ENCODE measurements around the gene VPS37C. TPM values are rescaled to one million over a fixed set of nuclear protein-coding genes. Genes with fewer than 3 reads are reported as not detected.

Gene VPS37C
- total and polyA plus RNA-seq, 10 of the 15 experiments (the other 5 are each of a cell fraction or from before 2014, with no cell fraction given) = 0.39 to 16.5 (median 7.8) TPM

DNA sequence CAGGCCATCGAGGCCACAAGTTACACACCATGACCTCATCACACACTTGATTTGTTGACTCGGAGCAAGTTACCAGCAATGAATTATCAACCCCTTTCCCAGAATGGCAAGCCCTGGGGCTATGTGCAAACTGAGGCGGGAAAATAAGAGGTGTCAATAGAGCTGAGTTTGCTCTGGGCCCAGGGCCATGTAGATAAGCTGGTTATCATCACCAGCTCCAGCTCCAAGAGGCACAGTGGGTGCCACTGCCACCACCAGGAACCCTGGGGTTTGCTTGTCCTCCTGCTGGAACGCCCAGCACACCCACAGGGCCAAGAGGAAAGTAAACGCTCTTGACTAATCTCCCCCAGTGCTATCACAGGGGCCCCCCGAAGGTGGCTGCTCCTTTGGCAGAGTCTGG is 13.0 kb upstream of the VPS37C start:
- POLR2A ChIA-PET = interaction anchor here (0.6 kb wide), 1 partner anchor 260 kb away, joined by 3 read pairs; the partner anchor contains the start of gene TMEM109

More for the DNA sequence above, 13.0 kb upstream of the VPS37C start:
- Histone ChIP-seq H3K4me3 (no peak overlapping the region), H3K36me3 (ENCODE audit: control insufficient read depth in 2 of 2, insufficient read depth in 2 of 2, low read length in 1 of 2) (no peaks in the 10 kb centered on the region), H3K9me3 (replicated peaks; ENCODE audit: control insufficient read depth, insufficient read depth, low read length) (peaks cover 2% of the 10 kb centered on the region; the same call in 2 of the 3 replicates), H3K27ac (ENCODE audit: control insufficient read depth, insufficient read depth) (no peak overlapping the region), H3K27me3 (replicated peaks in 1 of 2; ENCODE audit: control insufficient read depth in 2 of 2, insufficient read depth in 2 of 2, low read length in 1 of 2) (no peaks in the 10 kb centered on the region; a peak in 1 of 4 replicates), H4K20me1 (ENCODE audit: control insufficient read depth, insufficient read depth) (no peaks in the 10 kb centered on the region), H3K9ac (ENCODE audit: control insufficient read depth, insufficient read depth, low read length) (no peak overlapping the region), H3K4me2 (ENCODE audit: control insufficient read depth, insufficient read depth) (no peak overlapping the region), H3K79me2 (ENCODE audit: control insufficient read depth, insufficient read depth, low read length) (no peaks in the 10 kb centered on the region), H3K4me1 (ENCODE audit: control insufficient read depth, insufficient read depth, low read length) (no peaks in the 10 kb centered on the region), H2AFZ (ENCODE audit: control insufficient read depth, low read depth, low read length) (no peak overlapping the region)
- ATAC-seq = no peak
- ChIA-PET SMC1A (ENCODE audit: uncharacterized antibody, unreplicated experiment) (interaction anchor here (1.1 to 1.5 kb wide), 3 partner anchors 8 to 342 kb away, joined by 4 to 5 read pairs (median 4); no protein-coding TSS in a partner anchor), RAD21 (ENCODE audit: unreplicated experiment) (interaction anchor here (0.8 to 1.0 kb wide), 2 partner anchors 41 to 343 kb away, joined by 3 to 6 read pairs; no protein-coding TSS in a partner anchor), CTCF (interaction anchor here (0.7 to 5.7 kb wide), 5 partner anchors 13 to 343 kb away, joined by 3 to 35 read pairs (median 8); no protein-coding TSS in a partner anchor)
- in situ Hi-C loops (cut with MboI) (no loop called here), intact Hi-C loops (cut with micrococcal nuclease; ENCODE audit: unreplicated experiment) (no loop called here)
- no peak for DNase-seq (ENCODE audit: low read depth, low spot score)
- no peak for FAIRE-seq
- 31% methylated on average over 6 of the region's 6 CpGs for WGBS (ENCODE audit: insufficient coverage, insufficient replicate concordance, low lambda C conversion rate, missing lambda C conversion rate)
- TF ChIP-seq CBX3 (IDR thresholded peaks at IDR 0.05; ENCODE audit: borderline replicate concordance, low read depth) (no peak), TCF7 (IDR thresholded peaks at IDR 0.05; ENCODE audit: borderline replicate concordance) (no peak), ZNF24 (IDR thresholded peaks at IDR 0.05) (no peak), CEBPB (IDR thresholded peaks at IDR 0.05; ENCODE audit: borderline replicate concordance in 1 of 2, low read depth in 2 of 2, low read length in 2 of 2) (no peak), POU2F2 (IDR thresholded peaks at IDR 0.05; ENCODE audit: borderline replicate concordance, low read depth, low read length) (no peak), CREB1 (IDR thresholded peaks at IDR 0.05; ENCODE audit: low read depth) (no peak), JUNB (IDR thresholded peaks at IDR 0.05) (no peak), STAT1 (conservative IDR thresholded peaks at IDR 0.05) (no peak), FOXM1 (IDR thresholded peaks at IDR 0.05; ENCODE audit: low read depth, low read length) (no peak), ZSCAN29 (IDR thresholded peaks at IDR 0.05) (no peak), SMARCA5 (IDR thresholded peaks at IDR 0.05) (no peak), BRCA1 (IDR thresholded peaks at IDR 0.05; ENCODE audit: low read depth, low read length) (no peak), MTA3 (IDR thresholded peaks at IDR 0.05; ENCODE audit: borderline replicate concordance, low read length) (no peak)
- TF ChIP-seq, protein P1, sequence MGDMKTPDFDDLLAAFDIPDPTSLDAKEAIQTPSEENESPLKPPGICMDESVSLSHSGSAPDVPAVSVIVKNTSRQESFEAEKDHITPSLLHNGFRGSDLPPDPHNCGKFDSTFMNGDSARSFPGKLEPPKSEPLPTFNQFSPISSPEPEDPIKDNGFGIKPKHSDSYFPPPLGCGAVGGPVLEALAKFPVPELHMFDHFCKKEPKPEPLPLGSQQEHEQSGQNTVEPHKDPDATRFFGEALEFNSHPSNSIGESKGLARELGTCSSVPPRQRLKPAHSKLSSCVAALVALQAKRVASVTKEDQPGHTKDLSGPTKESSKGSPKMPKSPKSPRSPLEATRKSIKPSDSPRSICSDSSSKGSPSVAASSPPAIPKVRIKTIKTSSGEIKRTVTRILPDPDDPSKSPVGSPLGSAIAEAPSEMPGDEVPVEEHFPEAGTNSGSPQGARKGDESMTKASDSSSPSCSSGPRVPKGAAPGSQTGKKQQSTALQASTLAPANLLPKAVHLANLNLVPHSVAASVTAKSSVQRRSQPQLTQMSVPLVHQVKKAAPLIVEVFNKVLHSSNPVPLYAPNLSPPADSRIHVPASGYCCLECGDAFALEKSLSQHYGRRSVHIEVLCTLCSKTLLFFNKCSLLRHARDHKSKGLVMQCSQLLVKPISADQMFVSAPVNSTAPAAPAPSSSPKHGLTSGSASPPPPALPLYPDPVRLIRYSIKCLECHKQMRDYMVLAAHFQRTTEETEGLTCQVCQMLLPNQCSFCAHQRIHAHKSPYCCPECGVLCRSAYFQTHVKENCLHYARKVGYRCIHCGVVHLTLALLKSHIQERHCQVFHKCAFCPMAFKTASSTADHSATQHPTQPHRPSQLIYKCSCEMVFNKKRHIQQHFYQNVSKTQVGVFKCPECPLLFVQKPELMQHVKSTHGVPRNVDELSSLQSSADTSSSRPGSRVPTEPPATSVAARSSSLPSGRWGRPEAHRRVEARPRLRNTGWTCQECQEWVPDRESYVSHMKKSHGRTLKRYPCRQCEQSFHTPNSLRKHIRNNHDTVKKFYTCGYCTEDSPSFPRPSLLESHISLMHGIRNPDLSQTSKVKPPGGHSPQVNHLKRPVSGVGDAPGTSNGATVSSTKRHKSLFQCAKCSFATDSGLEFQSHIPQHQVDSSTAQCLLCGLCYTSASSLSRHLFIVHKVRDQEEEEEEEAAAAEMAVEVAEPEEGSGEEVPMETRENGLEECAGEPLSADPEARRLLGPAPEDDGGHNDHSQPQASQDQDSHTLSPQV (IDR thresholded peaks at IDR 0.05) = no peak
- TF ChIP-seq, protein P2, sequence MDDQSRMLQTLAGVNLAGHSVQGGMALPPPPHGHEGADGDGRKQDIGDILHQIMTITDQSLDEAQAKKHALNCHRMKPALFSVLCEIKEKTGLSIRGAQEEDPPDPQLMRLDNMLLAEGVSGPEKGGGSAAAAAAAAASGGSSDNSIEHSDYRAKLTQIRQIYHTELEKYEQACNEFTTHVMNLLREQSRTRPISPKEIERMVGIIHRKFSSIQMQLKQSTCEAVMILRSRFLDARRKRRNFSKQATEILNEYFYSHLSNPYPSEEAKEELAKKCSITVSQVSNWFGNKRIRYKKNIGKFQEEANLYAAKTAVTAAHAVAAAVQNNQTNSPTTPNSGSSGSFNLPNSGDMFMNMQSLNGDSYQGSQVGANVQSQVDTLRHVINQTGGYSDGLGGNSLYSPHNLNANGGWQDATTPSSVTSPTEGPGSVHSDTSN (IDR thresholded peaks at IDR 0.05; ENCODE audit: insufficient replicate concordance, low read depth, low read length) = no peak
- TF ChIP-seq, protein P3, sequence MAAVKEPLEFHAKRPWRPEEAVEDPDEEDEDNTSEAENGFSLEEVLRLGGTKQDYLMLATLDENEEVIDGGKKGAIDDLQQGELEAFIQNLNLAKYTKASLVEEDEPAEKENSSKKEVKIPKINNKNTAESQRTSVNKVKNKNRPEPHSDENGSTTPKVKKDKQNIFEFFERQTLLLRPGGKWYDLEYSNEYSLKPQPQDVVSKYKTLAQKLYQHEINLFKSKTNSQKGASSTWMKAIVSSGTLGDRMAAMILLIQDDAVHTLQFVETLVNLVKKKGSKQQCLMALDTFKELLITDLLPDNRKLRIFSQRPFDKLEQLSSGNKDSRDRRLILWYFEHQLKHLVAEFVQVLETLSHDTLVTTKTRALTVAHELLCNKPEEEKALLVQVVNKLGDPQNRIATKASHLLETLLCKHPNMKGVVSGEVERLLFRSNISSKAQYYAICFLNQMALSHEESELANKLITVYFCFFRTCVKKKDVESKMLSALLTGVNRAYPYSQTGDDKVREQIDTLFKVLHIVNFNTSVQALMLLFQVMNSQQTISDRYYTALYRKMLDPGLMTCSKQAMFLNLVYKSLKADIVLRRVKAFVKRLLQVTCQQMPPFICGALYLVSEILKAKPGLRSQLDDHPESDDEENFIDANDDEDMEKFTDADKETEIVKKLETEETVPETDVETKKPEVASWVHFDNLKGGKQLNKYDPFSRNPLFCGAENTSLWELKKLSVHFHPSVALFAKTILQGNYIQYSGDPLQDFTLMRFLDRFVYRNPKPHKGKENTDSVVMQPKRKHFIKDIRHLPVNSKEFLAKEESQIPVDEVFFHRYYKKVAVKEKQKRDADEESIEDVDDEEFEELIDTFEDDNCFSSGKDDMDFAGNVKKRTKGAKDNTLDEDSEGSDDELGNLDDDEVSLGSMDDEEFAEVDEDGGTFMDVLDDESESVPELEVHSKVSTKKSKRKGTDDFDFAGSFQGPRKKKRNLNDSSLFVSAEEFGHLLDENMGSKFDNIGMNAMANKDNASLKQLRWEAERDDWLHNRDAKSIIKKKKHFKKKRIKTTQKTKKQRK (IDR thresholded peaks at IDR 0.05; ENCODE audit: low read depth, low read length) = no peak
- no TSS peak for BruUV-seq (replicated peaks)

All from GM12878 (cell line).